Measurements from ENCODE around the gene MARCHF4.

The MARCHF4 gene

DNA sequence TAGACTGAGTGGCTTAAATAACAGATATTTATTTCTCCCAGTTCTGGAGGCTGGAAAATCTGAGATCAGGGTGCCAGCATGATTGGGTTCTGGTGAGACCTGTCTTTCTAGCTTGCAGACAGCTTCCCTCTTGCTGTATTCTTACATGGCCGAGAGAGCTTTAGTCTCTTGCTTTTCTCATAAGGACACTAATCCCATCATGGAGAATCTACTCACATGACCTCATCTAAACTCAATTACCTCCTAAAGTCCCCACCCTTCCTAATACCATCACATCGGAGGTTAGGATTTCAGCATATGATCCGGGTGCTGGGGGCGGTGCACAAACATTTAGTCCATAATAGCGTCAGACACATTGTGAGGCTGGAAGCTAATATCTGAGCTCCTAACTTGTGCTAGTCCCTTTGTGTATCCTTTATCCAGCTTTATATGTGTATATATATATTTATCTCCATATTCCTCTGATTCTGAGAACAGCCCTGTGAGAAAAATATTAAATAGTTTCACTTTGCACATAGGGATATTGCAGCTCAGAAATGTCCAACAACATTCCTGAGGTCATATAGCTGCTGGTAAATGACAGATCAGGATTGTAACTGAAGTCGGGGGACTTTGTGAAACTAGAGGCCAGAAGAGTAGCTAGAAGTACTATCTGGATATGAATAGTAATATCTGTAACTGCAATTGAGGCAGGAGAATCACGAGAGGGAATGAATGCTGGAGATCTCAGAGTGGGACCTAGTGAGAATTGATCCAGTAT, 28.9 kb downstream of the MARCHF4 start:
- TF ChIP-seq POLR2A (IDR thresholded peaks at IDR 0.05; ENCODE audit: low read depth, low read length) (no peak), POLR2AphosphoS5 (IDR thresholded peaks at IDR 0.05; ENCODE audit: low read depth, low read length) (no peak), TAF1 (IDR thresholded peaks at IDR 0.05; ENCODE audit: low read depth, low read length) (no peak), POU2F2 (IDR thresholded peaks at IDR 0.05; ENCODE audit: low read depth, low read length) (no peak), SPI1 (IDR thresholded peaks at IDR 0.05; ENCODE audit: low read depth, low read length) (no peak), PAX5 (IDR thresholded peaks at IDR 0.05; ENCODE audit: insufficient read depth, low read length, severe bottlenecking) (no peak)
- DNase-seq (ENCODE audit: insufficient read length, low spot score) (no peak), FAIRE-seq (no peak)

DNA sequence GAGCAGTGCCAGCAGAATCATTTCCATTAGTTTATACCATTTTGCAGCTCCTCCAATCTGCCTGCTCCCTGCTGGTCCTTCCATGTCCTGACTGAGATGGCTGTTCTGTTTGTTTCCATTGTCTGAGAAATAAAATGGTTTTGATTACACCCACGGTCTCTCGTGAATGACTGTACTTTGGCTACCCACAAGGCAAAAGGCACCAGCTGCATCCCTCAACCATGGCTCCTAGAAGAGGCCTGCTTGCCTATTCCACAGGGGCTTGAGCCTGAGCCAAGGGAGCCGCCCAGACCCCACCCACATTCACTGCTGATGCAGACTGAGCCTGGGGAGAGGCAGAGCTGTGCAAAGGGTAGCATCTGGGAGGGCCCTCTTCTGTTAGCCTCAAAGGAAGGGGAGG, 31.2 kb downstream of the MARCHF4 start:
- DNase-seq (ENCODE audit: insufficient read length, low spot score) (no peak), FAIRE-seq (no peak)

DNA sequence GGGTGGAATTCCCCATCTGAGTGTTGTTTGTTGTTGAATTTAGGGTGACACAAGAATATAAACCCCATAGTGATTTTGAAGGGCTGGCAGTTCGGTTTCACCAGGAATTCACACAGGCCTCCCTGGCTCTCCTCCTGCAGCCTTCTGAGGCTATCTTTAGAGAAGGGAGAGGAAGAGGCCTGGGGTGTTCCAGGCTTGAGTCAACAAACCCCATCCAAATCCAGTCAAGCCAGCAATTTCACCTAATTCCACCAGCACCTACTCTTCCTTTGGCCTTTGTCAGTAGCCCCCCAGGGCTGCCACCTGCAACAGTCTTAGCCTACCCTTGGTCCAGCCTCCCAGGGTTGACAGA, 32.0 kb downstream of the MARCHF4 start:
- FAIRE-seq, result no peak
- no peak for DNase-seq (ENCODE audit: insufficient read length, low spot score)
- no peak for TF ChIP-seq POU2F2 (IDR thresholded peaks at IDR 0.05; ENCODE audit: low read depth, low read length)
- TF ChIP-seq POLR2AphosphoS5 (IDR thresholded peaks at IDR 0.05; ENCODE audit: low read depth, low read length), result no peak
- TF ChIP-seq SPI1 (IDR thresholded peaks at IDR 0.05; ENCODE audit: low read depth, low read length), result no peak
- TF ChIP-seq PAX5 (IDR thresholded peaks at IDR 0.05; ENCODE audit: insufficient read depth, low read length, severe bottlenecking), result no peak
- TF ChIP-seq TAF1 (IDR thresholded peaks at IDR 0.05; ENCODE audit: low read depth, low read length), result no peak
- no peak for TF ChIP-seq POLR2A (IDR thresholded peaks at IDR 0.05; ENCODE audit: low read depth, low read length)

More for the DNA sequence above, 31.2 kb downstream of the MARCHF4 start:
- TF ChIP-seq POU2F2 (IDR thresholded peaks at IDR 0.05; ENCODE audit: low read depth, low read length) (no peak), SPI1 (IDR thresholded peaks at IDR 0.05; ENCODE audit: low read depth, low read length) (no peak), POLR2AphosphoS5 (IDR thresholded peaks at IDR 0.05; ENCODE audit: low read depth, low read length) (no peak), PAX5 (IDR thresholded peaks at IDR 0.05; ENCODE audit: insufficient read depth, low read length, severe bottlenecking) (no peak), POLR2A (IDR thresholded peaks at IDR 0.05; ENCODE audit: low read depth, low read length) (no peak), TAF1 (IDR thresholded peaks at IDR 0.05; ENCODE audit: low read depth, low read length) (no peak)

DNA sequence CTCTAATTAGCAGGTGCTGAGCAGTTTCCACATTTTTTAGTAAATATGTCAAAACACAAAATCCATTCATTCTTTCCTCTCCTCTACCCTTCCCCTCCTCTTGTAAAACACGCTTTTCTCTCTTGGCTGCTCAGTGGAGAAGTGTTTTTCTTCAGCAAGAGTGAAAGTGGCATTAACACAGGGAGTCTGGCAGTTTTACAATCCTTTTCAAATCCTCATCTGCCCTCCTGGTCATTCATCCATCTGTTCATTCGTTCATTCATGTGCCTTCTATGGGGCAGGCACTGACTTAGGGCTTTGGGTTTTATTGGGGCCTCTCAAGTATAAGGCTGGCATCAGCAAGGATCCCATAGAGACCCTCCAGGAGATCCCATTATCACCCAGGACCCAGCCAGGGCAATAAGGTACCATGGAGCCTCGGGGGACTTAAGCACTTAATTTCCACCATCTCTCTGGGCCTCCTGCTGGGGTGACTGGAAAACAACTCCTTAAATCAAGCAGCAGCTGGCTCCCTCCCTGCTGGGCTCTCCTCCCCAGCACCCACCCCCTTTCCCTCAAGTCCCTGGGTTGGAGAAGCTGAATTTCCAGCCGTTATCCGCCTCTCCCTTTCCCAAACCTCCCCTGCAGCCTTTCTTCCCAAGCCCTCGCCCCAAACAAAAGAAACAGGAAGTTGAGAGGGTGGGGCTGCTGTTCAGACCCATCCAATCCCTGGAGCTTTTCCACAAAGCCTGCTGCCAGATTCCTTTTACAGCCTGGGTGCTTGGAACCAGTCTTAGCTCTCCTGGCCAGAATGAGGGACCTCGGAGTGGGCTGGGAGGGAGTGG, 32.6 kb downstream of the MARCHF4 start:
- FAIRE-seq (no peak), DNase-seq (ENCODE audit: insufficient read length, low spot score) (no peak)
- no peak for TF ChIP-seq TAF1 (IDR thresholded peaks at IDR 0.05; ENCODE audit: low read depth, low read length)
- no peak for TF ChIP-seq POU2F2 (IDR thresholded peaks at IDR 0.05; ENCODE audit: low read depth, low read length)
- no peak for TF ChIP-seq PAX5 (IDR thresholded peaks at IDR 0.05; ENCODE audit: insufficient read depth, low read length, severe bottlenecking)

DNA sequence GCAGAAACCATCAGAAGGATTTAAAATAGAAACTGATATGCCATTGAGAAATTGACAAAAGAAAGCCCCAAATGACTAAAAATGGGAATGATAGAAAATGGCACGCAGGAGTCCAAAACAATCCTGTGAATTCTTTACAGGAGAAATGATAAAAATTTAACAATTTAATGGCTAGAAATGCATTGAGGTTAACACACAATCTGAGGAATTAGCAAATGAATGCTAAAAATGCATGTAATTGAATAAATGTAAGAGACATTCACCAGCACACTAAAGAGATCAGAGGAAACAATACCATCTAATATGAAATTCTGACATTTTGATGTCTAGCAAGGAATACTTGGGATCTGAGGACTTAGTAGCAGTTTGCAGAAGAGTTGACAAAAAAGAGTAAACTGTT, 37.0 kb downstream of the MARCHF4 start:
- no peak for FAIRE-seq

DNA sequence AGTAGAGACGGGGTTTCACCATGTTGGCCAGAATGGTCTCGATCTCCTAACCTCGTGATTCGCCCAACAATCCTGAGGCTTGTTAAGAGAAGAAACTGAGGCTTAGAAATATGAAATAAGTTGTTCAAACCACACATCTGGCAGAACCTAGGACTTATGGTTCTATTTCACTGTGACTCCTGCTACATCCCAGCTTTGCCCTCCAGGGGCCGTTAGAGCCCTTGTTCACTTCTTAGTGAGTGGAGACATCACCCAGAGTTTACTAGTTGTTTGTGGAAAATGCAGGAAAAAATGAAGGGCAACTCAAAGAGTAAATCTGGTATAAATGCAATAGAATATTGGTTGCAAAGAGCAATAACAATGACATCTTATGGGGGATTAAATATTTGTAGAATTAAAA, 43.9 kb downstream of the MARCHF4 start:
- FAIRE-seq (no peak), DNase-seq (ENCODE audit: insufficient read length, low spot score) (no peak)
- no peak for TF ChIP-seq SPI1 (IDR thresholded peaks at IDR 0.05; ENCODE audit: low read depth, low read length)
- TF ChIP-seq POLR2A (IDR thresholded peaks at IDR 0.05; ENCODE audit: low read depth, low read length), result no peak
- no peak for TF ChIP-seq POU2F2 (IDR thresholded peaks at IDR 0.05; ENCODE audit: low read depth, low read length)
- TF ChIP-seq TAF1 (IDR thresholded peaks at IDR 0.05; ENCODE audit: low read depth, low read length), result no peak

More for the DNA sequence above, 37.0 kb downstream of the MARCHF4 start:
- DNase-seq (ENCODE audit: insufficient read length, low spot score), result no peak
- TF ChIP-seq SPI1 (IDR thresholded peaks at IDR 0.05; ENCODE audit: low read depth, low read length), result no peak
- TF ChIP-seq POLR2A (IDR thresholded peaks at IDR 0.05; ENCODE audit: low read depth, low read length), result no peak
- no peak for TF ChIP-seq TAF1 (IDR thresholded peaks at IDR 0.05; ENCODE audit: low read depth, low read length)
- no peak for TF ChIP-seq POU2F2 (IDR thresholded peaks at IDR 0.05; ENCODE audit: low read depth, low read length)
- TF ChIP-seq POLR2AphosphoS5 (IDR thresholded peaks at IDR 0.05; ENCODE audit: low read depth, low read length), result no peak
- no peak for TF ChIP-seq PAX5 (IDR thresholded peaks at IDR 0.05; ENCODE audit: insufficient read depth, low read length, severe bottlenecking)

DNA sequence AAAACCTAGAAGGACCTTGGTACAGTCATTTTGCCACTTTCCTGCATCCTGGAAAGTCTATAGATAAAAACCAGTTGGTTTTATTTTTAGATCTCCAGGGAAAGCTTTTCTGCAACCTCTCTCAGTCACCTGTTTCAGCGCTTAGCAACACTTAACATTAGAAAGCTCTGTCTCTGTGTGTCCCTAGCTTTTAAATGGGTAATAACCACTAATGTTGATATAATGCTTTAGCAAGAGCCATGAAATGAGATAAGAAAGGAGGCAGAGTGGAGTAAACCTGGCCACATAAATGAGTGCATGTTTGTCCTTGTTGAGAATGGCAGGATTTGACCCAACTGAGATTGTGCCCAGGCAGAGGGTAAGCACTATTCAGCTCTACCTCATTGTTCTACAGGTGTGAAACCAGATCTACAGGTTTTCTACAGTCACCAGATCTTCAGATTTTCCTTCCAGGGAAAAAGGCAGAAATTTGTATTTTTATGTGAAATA, 44.8 kb downstream of the MARCHF4 start:
- no peak for TF ChIP-seq SPI1 (IDR thresholded peaks at IDR 0.05; ENCODE audit: low read depth, low read length)
- no peak for TF ChIP-seq POU2F2 (IDR thresholded peaks at IDR 0.05; ENCODE audit: low read depth, low read length)
- no peak for TF ChIP-seq POLR2A (IDR thresholded peaks at IDR 0.05; ENCODE audit: low read depth, low read length)
- no peak for TF ChIP-seq PAX5 (IDR thresholded peaks at IDR 0.05; ENCODE audit: insufficient read depth, low read length, severe bottlenecking)
- no peak for TF ChIP-seq TAF1 (IDR thresholded peaks at IDR 0.05; ENCODE audit: low read depth, low read length)
- TF ChIP-seq POLR2AphosphoS5 (IDR thresholded peaks at IDR 0.05; ENCODE audit: low read depth, low read length), result no peak
- DNase-seq (ENCODE audit: insufficient read length, low spot score) (no peak), FAIRE-seq (no peak)

All from GM12891 (cell line).